Measurements from ENCODE around the gene PTPRA. TPM values are rescaled to one million over a fixed set of nuclear protein-coding genes. Genes with fewer than 3 reads are reported as not detected.

The PTPRA gene
- polyA plus RNA-seq, 1 donor (not counting 4 experiments of a cell fraction or from before 2014, with no cell fraction given) = 53.3 TPM

DNA sequence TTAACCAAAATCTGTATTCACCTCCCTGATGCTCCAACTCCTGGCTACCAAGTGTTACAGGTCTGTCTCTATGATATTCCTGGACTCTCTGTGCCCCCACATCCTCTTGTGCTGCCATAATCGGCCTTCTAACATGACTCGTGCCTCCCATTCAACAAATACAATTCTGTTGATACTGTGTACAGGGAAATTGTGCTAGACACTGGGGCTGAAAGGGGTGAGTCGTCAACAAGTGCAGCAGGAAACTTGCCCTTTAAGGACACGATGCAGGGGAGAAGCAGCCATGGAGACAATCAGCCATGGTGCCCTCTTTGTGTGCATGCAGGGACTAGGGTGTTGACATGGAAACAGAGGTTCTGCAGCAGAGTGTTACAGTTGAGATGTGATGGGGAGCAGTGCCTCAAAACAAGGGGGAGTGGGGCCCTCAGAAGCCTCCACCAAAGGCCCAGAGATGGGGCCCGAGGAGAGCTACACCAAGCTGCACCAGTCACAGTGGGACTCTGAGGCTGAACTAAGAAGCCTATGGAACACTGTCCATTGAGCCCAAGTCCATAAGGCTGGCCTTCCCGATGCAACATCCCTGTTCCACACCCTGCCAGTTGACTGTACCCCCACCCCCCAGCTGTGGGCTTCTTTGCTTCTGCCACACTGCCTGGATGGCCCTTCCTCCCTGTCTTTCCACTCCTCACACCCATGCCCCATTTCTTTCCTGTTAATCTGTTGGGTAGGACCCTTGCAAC, 35.9 kb upstream of the PTPRA start:
- no peak overlapping the region for H3K27ac ChIP-seq (ENCODE audit: control insufficient read depth, insufficient read depth, low read length)
- no peak for FAIRE-seq
- TF ChIP-seq EZH2 (IDR thresholded peaks at IDR 0.05; ENCODE audit: low read length) (no peak), CTCF (optimal IDR thresholded peaks at IDR 0.05 in 1 of 3, IDR thresholded peaks at IDR 0.05 in 1 of 3, conservative IDR thresholded peaks at IDR 0.05 in 1 of 3; ENCODE audit: extremely low read depth in 1 of 3, insufficient read depth in 2 of 3, low read length in 3 of 3) (no peak)
- no peaks in the 10 kb centered on the region for H3K9me3 ChIP-seq (ENCODE audit: control insufficient read depth, low read depth, low read length)
- no peak overlapping the region for H3K9ac ChIP-seq (ENCODE audit: control insufficient read depth, extremely low read depth, insufficient read depth, low read length)
- H3K4me2 ChIP-seq (ENCODE audit: control insufficient read depth, extremely low read depth, insufficient read depth, low read depth, low read length) = no peak overlapping the region
- H2AFZ ChIP-seq (ENCODE audit: control insufficient read depth, low read length) = no peak overlapping the region
- no peaks in the 10 kb centered on the region for H3K36me3 ChIP-seq (ENCODE audit: control insufficient read depth in 2 of 2, extremely low read depth in 1 of 2, insufficient read depth in 2 of 2, low read length in 2 of 2)
- DNase-seq (ENCODE audit: low read depth, low spot score) = no peak
- no peaks in the 10 kb centered on the region for H4K20me1 ChIP-seq (ENCODE audit: control insufficient read depth, extremely low read depth, insufficient read depth, low read length)
- no peaks in the 10 kb centered on the region for H3K79me2 ChIP-seq (ENCODE audit: control insufficient read depth, insufficient read depth, low read length)
- H3K27me3 ChIP-seq (ENCODE audit: control insufficient read depth, extremely low read depth, insufficient read depth, low read length) = no peaks in the 10 kb centered on the region
- peaks cover 6% of the 10 kb centered on the region for H3K4me1 ChIP-seq (ENCODE audit: control insufficient read depth, extremely low read depth, insufficient read depth, low read length)
- dilution Hi-C loops (cut with MboI; ENCODE audit: extremely low pct_ligation_motif_present, low sequenced_read_pairs) = no loop called here
- H3K9me1 ChIP-seq (ENCODE audit: control insufficient read depth, extremely low read depth, insufficient read depth, low read length) = no peaks in the 10 kb centered on the region
- no peak overlapping the region for H3K4me3 ChIP-seq (ENCODE audit: control insufficient read depth in 2 of 3, extremely low read depth in 1 of 3, insufficient read depth in 2 of 3, low read depth in 1 of 3, low read length in 3 of 3)

DNA sequence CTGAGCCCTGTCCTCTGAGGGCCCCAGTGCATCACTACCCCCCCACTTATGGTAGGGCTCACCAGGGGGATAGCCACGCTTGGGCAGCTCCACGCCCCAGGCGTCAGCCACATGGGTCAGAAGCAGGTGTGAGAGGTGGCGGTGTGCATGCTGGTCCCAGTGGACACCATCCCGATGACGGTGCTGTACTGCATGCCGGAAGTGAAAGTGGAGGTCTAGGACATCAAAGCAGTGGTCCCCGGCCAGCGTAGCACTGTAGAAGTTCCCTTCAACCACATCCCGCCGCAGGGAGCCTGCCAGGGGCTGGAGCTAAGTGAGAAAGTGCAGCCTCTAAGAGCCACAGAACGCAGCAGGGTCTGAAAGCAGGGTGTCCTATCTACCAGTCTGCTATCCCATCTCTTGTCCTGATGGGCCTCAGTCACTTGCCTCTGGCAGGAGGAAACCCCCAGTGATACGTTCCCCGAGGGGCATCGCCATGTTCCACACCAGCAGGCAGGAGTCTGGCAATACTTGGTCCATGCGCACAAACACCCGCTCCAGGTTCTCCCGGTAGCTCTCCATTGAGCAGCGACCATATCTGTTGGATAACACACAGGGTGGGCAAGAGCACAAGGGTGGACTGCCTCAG, 35.0 kb upstream of the PTPRA start:
- no peak overlapping the region for H2AFZ ChIP-seq (ENCODE audit: control insufficient read depth, low read length)
- no peaks in the 10 kb centered on the region for H3K27me3 ChIP-seq (ENCODE audit: control insufficient read depth, extremely low read depth, insufficient read depth, low read length)
- dilution Hi-C loops (cut with MboI; ENCODE audit: extremely low pct_ligation_motif_present, low sequenced_read_pairs) = no loop called here
- H3K4me3 ChIP-seq (ENCODE audit: control insufficient read depth in 2 of 3, extremely low read depth in 1 of 3, insufficient read depth in 2 of 3, low read depth in 1 of 3, low read length in 3 of 3) = no peak overlapping the region
- DNase-seq (ENCODE audit: low read depth, low spot score) (no peak), FAIRE-seq (no peak)
- no peak overlapping the region for H3K27ac ChIP-seq (ENCODE audit: control insufficient read depth, insufficient read depth, low read length)
- H4K20me1 ChIP-seq (ENCODE audit: control insufficient read depth, extremely low read depth, insufficient read depth, low read length) = no peaks in the 10 kb centered on the region
- no peaks in the 10 kb centered on the region for H3K9me1 ChIP-seq (ENCODE audit: control insufficient read depth, extremely low read depth, insufficient read depth, low read length)
- no peak overlapping the region for H3K4me2 ChIP-seq (ENCODE audit: control insufficient read depth, extremely low read depth, insufficient read depth, low read depth, low read length)
- no peaks in the 10 kb centered on the region for H3K79me2 ChIP-seq (ENCODE audit: control insufficient read depth, insufficient read depth, low read length)
- no peaks in the 10 kb centered on the region for H3K36me3 ChIP-seq (ENCODE audit: control insufficient read depth in 2 of 2, extremely low read depth in 1 of 2, insufficient read depth in 2 of 2, low read length in 2 of 2)
- H3K4me1 ChIP-seq (ENCODE audit: control insufficient read depth, extremely low read depth, insufficient read depth, low read length) = peaks cover 6% of the 10 kb centered on the region
- no peaks in the 10 kb centered on the region for H3K9me3 ChIP-seq (ENCODE audit: control insufficient read depth, low read depth, low read length)
- TF ChIP-seq EZH2 (IDR thresholded peaks at IDR 0.05; ENCODE audit: low read length) (no peak), CTCF (optimal IDR thresholded peaks at IDR 0.05 in 1 of 3, IDR thresholded peaks at IDR 0.05 in 1 of 3, conservative IDR thresholded peaks at IDR 0.05 in 1 of 3; ENCODE audit: extremely low read depth in 1 of 3, insufficient read depth in 2 of 3, low read length in 3 of 3) (no peak)
- no peak overlapping the region for H3K9ac ChIP-seq (ENCODE audit: control insufficient read depth, extremely low read depth, insufficient read depth, low read length)

All from keratinocyte (primary cell).